GM06990 (cell line): ENCODE measurements around the gene SACS.
"Not testable (repeated sequence)": the region's sequence is repeated elsewhere in the genome, so short reads cannot be mapped to it uniquely, and the experiment has no call there.

Experiments
- DNase-seq: peaks from one replicate; pipeline ENCODE4 v3.0.0-alpha.2; 2011; ENCODE audit not compliant: insufficient read length; ENCODE audit errors: extremely low read depth
- H3K27me3 ChIP-seq: replicated peaks from 2 replicates; pipeline ENCODE4 v1.6.0; 2011; ENCODE audit warnings: low read length; ENCODE audit not compliant: control insufficient read depth, insufficient read depth
- H3K36me3 ChIP-seq: 2 replicates; pipeline ENCODE4 v1.5.1; 2011; ENCODE audit warnings: low read length; ENCODE audit not compliant: control insufficient read depth, insufficient read depth
- H3K4me3 ChIP-seq: replicated peaks from 2 replicates; pipeline ENCODE4 v1.5.1; 2011; ENCODE audit warnings: low read depth, mild to moderate bottlenecking, control low read depth, low read length
- TF ChIP-seq, protein P1 (sequence below): IDR thresholded peaks from 2 replicates; pipeline ENCODE4 v1.5.1; 2011; ENCODE audit warnings: low read length, control low read depth, mild to moderate bottlenecking, inconsistent platforms; ENCODE audit not compliant: insufficient read depth, poor library complexity, severe bottlenecking

The SACS gene

DNA sequence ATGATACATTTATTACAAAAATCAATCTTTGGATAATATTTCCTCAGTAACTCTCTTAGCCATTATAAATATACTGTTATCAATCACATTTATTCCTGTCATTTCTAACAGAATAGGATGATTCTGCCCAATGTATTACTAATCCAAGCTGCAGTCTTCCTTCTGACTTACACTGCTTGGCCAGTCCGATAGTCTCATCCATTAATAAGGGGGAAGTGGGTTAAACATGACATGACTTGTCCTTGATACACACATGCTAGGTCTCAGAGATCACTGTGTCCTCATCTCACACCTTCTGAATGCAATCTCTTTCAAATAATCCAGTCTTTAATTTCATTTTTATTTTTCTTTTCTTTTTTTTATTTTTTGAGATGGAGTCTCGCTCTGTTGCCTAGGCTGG, 18.8 kb downstream of the SACS start:
- no peak for DNase-seq
- TF ChIP-seq, protein P1, sequence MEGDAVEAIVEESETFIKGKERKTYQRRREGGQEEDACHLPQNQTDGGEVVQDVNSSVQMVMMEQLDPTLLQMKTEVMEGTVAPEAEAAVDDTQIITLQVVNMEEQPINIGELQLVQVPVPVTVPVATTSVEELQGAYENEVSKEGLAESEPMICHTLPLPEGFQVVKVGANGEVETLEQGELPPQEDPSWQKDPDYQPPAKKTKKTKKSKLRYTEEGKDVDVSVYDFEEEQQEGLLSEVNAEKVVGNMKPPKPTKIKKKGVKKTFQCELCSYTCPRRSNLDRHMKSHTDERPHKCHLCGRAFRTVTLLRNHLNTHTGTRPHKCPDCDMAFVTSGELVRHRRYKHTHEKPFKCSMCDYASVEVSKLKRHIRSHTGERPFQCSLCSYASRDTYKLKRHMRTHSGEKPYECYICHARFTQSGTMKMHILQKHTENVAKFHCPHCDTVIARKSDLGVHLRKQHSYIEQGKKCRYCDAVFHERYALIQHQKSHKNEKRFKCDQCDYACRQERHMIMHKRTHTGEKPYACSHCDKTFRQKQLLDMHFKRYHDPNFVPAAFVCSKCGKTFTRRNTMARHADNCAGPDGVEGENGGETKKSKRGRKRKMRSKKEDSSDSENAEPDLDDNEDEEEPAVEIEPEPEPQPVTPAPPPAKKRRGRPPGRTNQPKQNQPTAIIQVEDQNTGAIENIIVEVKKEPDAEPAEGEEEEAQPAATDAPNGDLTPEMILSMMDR = no peak
- no peaks in the 10 kb centered on the region for H3K27me3 ChIP-seq
- no peaks in the 10 kb centered on the region for H3K36me3 ChIP-seq
- no peak overlapping the region for H3K4me3 ChIP-seq

- TF ChIP-seq, protein P1 = no peak
- H3K36me3 ChIP-seq = no peaks in the 10 kb centered on the region
These were observed 21.8 kb downstream of the SACS start for GRCh38 chr13:23411706-23412105.

DNA sequence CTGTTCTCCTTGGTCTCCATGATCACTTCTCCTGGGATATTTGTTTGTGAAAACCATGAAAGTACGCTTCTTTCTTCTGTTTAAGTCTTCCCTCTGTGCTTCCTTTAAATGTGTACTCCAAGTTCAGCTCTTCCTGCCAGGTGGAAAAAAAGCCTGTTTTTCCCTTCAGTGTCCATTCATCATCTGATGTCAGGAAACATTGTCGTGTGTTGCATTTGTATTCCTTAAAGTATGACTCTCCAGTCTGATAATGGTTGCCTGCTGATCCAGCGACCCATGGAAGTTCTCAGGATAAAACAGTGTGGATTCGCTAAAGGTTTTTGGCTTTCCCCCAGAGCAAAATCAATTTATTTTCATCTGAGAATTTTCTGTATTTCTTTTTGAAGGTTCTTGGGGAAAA, 22.3 kb downstream of the SACS start:
- H3K27me3 ChIP-seq = no peaks in the 10 kb centered on the region
- TF ChIP-seq, protein P1 = no peak
- DNase-seq = no peak
- no peak overlapping the region for H3K4me3 ChIP-seq
- H3K36me3 ChIP-seq = no peaks in the 10 kb centered on the region

More at GRCh38 chr13:23411706-23412105, 21.8 kb downstream of the SACS start:
- H3K4me3 ChIP-seq = no peak overlapping the region
- DNase-seq = no peak
- no peaks in the 10 kb centered on the region for H3K27me3 ChIP-seq

DNA sequence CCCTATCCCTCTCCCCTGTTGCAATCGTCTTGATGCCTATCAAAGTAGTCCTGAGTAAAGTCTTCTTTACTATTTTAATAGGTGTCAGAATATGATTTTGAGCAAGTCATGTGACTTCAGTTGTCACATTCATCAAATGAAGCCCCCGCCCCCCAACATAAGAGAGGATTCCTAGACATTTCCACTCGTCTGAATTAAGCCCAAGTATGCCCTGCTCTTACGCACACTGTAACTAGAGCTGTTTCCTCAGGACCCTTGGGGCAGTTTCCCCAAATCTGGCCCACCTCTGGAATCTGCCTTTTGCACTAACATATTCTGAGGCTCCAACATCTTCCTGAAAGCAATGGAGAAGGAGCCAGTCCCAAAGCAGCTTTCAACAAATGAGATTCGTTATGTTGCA, 25.5 kb downstream of the SACS start:
- TF ChIP-seq, protein P1 = no peak
- Histone ChIP-seq H3K36me3 (no peaks in the 10 kb centered on the region), H3K4me3 (no peak overlapping the region), H3K27me3 (no peaks in the 10 kb centered on the region)
- DNase-seq = no peak

DNA sequence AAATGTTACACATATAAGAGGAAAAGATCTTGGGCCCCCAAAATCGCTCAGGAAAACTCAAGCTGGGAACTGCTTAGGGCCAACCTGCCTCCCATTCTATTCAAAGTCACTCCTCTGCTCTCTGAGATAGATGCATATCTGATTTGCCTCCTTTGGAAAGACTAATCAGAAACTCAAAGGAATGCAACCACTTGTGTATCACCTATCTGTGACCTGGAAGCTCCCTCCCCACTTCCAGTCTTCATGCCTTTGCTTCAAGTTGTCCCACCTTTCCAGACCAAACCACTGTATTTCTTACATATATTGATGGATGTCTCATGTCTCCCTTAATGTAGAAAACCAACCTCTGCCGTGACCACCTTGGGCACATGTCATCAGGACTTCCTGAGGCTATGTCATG, 32.3 kb downstream of the SACS start:
- not testable (repeated sequence) for H3K27me3 ChIP-seq, H3K36me3 ChIP-seq, DNase-seq, H3K4me3 ChIP-seq

DNA sequence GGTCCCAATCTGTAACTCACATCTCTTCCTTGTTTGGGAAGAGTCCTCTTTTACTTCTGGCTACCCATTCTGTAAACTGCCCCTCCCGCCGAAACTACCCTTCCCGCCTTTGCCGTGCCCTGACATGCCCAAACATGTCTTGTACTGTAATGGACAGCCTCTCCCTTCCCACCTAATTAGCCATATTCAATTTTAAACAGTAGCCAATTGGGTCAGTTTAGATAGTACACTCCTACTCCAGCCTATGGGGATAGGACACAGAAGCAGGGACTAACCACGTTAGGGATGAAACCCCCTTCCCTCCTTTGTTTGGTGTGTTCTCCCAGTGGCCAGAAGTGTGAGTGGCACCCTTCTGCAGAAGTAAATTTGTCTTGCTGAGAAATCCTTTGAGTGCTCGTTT, 34.2 kb downstream of the SACS start:
- TF ChIP-seq, protein P1 = no peak
- Histone ChIP-seq H3K36me3 (no peaks in the 10 kb centered on the region), H3K27me3 (no peaks in the 10 kb centered on the region), H3K4me3 (no peak overlapping the region)
- DNase-seq = no peak
